ENCODE results near the gene ITGA6. TPM values are rescaled to one million over a fixed set of nuclear protein-coding genes. Genes with fewer than 3 reads are reported as not detected.

ITGA6 gene
- total and polyA plus RNA-seq, 2 donors from 2014 or later, result 32.8 to 89.1 TPM

DNA sequence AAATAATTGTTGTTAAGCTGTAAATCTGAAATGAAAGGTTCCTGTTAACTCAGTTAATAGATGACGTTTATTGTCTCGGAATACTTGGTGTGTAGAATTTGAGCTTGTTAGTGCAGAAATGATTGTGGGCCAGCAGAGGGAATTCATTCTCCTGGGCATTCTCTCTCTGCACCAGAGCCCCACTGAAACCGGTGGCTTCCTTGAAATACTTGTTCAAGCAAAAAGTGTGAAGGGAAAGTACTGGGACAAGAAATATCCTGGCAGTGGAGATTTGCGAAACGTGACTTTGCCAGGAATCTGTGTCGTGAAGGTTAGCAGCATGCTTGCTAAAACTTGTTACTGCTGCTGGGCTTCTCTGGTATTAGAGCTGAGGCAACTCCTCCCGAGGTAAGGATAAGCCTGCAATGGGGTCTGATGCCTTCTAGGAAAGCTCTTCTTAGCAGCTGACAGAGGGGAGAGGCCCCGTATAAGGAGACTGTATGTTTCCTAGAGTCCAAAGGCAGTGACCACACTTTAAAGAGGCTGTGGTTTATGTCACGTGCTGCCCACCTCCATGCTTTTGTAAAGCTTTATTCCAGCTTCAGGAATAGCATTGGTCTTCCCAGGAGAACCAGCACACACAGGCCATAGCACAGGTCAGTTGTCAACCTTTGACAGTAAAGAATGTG lies 2.0 kb downstream of the ITGA6 start:
- Histone ChIP-seq H3K27me3 (ENCODE audit: control insufficient read depth, insufficient read depth, low read length) (no peaks in the 10 kb centered on the region), H3K27ac (ENCODE audit: low read depth in 2 of 2, low read length in 2 of 2) (peak overlapping the region; percentile 89 to 92), H3K9me3 (ENCODE audit: control insufficient read depth in 2 of 3, insufficient read depth in 1 of 3, low read length in 3 of 3) (no peaks in the 10 kb centered on the region), H3K9ac (ENCODE audit: low read length in 3 of 3) (peak overlapping the region; percentile 55 to 77 (median 56)), H3K36me3 (ENCODE audit: control insufficient read depth in 2 of 3, insufficient read depth in 3 of 3, low read length in 3 of 3) (no peaks in the 10 kb centered on the region), H3K4me1 (ENCODE audit: control insufficient read depth in 2 of 3, insufficient read depth in 2 of 3, low read depth in 1 of 3, low read length in 3 of 3) (peaks cover 0 to 28% (median 20%) of the 10 kb centered on the region in 3 donors), H3K4me3 (ENCODE audit: low read length in 3 of 3) (peak overlapping the region; percentile 72 to 86 (median 78))
- intact Hi-C loops (cut with DNase I), result no loop called here
- no peak for TF ChIP-seq CTCF (IDR thresholded peaks at IDR 0.05; ENCODE audit: borderline replicate concordance, extremely low read depth, insufficient read depth)
- FAIRE-seq, result no peak
- peak in 3 of 5 donors; percentile 32 to 66 (median 62) for DNase-seq

GRCh38 chr2:172430027-172430426 lies 2.6 kb downstream of the ITGA6 start:
- Histone ChIP-seq H3K4me1 (ENCODE audit: control insufficient read depth in 2 of 3, insufficient read depth in 2 of 3, low read depth in 1 of 3, low read length in 3 of 3) (peaks cover 0 to 32% (median 20%) of the 10 kb centered on the region in 3 donors), H3K36me3 (ENCODE audit: control insufficient read depth in 2 of 3, insufficient read depth in 3 of 3, low read length in 3 of 3) (no peaks in the 10 kb centered on the region), H3K9me3 (ENCODE audit: control insufficient read depth in 2 of 3, insufficient read depth in 1 of 3, low read length in 3 of 3) (no peaks in the 10 kb centered on the region), H3K4me3 (ENCODE audit: low read length in 3 of 3) (peak overlapping the region; percentile 12 to 86 (median 78)), H3K27ac (ENCODE audit: low read depth in 2 of 2, low read length in 2 of 2) (peak overlapping the region; percentile 89 to 92), H3K9ac (ENCODE audit: low read length in 3 of 3) (peak overlapping the region in 2 of 3 donors; percentile 12 to 77), H3K27me3 (ENCODE audit: control insufficient read depth, insufficient read depth, low read length) (no peaks in the 10 kb centered on the region)
- no peak for FAIRE-seq
- no peak for DNase-seq
- no peak for TF ChIP-seq CTCF (IDR thresholded peaks at IDR 0.05; ENCODE audit: borderline replicate concordance, extremely low read depth, insufficient read depth)
- intact Hi-C loops (cut with DNase I), result no loop called here

GRCh38 chr2:172430678-172431077 lies 3.3 kb downstream of the ITGA6 start:
- DNase-seq, result no peak
- Histone ChIP-seq H3K9ac (ENCODE audit: low read length in 3 of 3) (no peak overlapping the region), H3K27me3 (ENCODE audit: control insufficient read depth, insufficient read depth, low read length) (no peaks in the 10 kb centered on the region), H3K4me1 (ENCODE audit: control insufficient read depth in 2 of 3, insufficient read depth in 2 of 3, low read depth in 1 of 3, low read length in 3 of 3) (peaks cover 0 to 34% (median 20%) of the 10 kb centered on the region in 3 donors), H3K36me3 (ENCODE audit: control insufficient read depth in 2 of 3, insufficient read depth in 3 of 3, low read length in 3 of 3) (no peaks in the 10 kb centered on the region), H3K27ac (ENCODE audit: low read depth in 2 of 2, low read length in 2 of 2) (peak overlapping the region; percentile 2 to 80), H3K4me3 (ENCODE audit: low read length in 3 of 3) (peak overlapping the region in 2 of 3 donors; percentile 78 to 86), H3K9me3 (ENCODE audit: control insufficient read depth in 2 of 3, insufficient read depth in 1 of 3, low read length in 3 of 3) (no peaks in the 10 kb centered on the region)
- no peak for TF ChIP-seq CTCF (IDR thresholded peaks at IDR 0.05; ENCODE audit: borderline replicate concordance, extremely low read depth, insufficient read depth)
- intact Hi-C loops (cut with DNase I), result no loop called here
- no peak for FAIRE-seq

All from kidney (tissue), 14 donors.